ENCODE results near the gene LRRTM4. TPM values are rescaled to one million over a fixed set of nuclear protein-coding genes. Genes with fewer than 3 reads are reported as not detected.
"Not testable (repeated sequence)": the region's sequence is repeated elsewhere in the genome, so short reads cannot be mapped to it uniquely, and the experiment has no call there.

LRRTM4 gene
- total and polyA plus RNA-seq, 8 donors, result 0.38 to 3.3 (median 2.0) TPM

- ATAC-seq, result no peak
- H3K9me3 ChIP-seq, result peaks cover 0 to 7% of the 10 kb centered on the region in 2 donors
- TF ChIP-seq CTCF (IDR thresholded peaks at IDR 0.05), result no peak
These were observed 377.4 kb downstream of the LRRTM4 start for GRCh38 chr2:77144772-77145171.

GRCh38 chr2:77142141-77142540, 380.0 kb downstream of the LRRTM4 start:
- ATAC-seq, result no peak
- H3K36me3 ChIP-seq, result no peaks in the 10 kb centered on the region
- no peak for TF ChIP-seq CTCF (IDR thresholded peaks at IDR 0.05)
- H3K4me3 ChIP-seq, result no peak overlapping the region
- intact Hi-C loops (cut with DNase I), result no loop called here
- no peak overlapping the region for H3K27ac ChIP-seq
- no peaks in the 10 kb centered on the region for H3K27me3 ChIP-seq
- H3K4me1 ChIP-seq, result no peaks in the 10 kb centered on the region
- peaks cover 0 to 5% of the 10 kb centered on the region in 2 donors for H3K9me3 ChIP-seq
- no peak for DNase-seq

More at GRCh38 chr2:77144772-77145171, 377.4 kb downstream of the LRRTM4 start:
- H3K4me1 ChIP-seq, result no peaks in the 10 kb centered on the region
- no peaks in the 10 kb centered on the region for H3K27me3 ChIP-seq
- no peak overlapping the region for H3K4me3 ChIP-seq
- no peak overlapping the region for H3K27ac ChIP-seq
- DNase-seq, result no peak
- intact Hi-C loops (cut with DNase I), result no loop called here
- no peaks in the 10 kb centered on the region for H3K36me3 ChIP-seq

GRCh38 chr2:77128479-77128878, 393.7 kb downstream of the LRRTM4 start:
- H3K27me3 ChIP-seq; H3K9me3 ChIP-seq; intact Hi-C loops (cut with DNase I); ATAC-seq; H3K4me3 ChIP-seq; DNase-seq; H3K36me3 ChIP-seq; H3K4me1 ChIP-seq; H3K27ac ChIP-seq: not testable (repeated sequence)

DNA sequence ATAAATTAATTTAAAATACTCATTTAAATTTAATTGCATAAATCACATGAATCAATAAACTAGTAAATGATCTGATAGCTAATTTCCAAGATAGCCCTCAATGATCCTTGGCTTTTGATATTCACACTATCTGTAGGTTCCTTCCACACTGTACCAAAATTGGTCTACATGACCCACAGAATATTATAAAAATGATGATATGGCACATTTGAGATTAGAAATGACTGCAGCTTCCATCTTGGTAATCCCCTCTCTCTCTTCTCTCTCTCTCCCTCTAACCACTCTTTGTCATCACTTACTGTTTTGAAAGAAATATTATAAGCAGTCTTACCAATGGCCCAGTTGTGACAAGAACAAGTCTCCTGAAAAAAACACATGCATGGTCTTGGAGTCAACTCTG, 394.8 kb downstream of the LRRTM4 start:
- no peak for TF ChIP-seq CTCF (IDR thresholded peaks at IDR 0.05)
- Histone ChIP-seq H3K36me3 (no peaks in the 10 kb centered on the region), H3K27ac (no peak overlapping the region), H3K4me3 (no peak overlapping the region), H3K27me3 (no peaks in the 10 kb centered on the region), H3K9me3 (peaks cover 0 to 4% of the 10 kb centered on the region in 2 donors), H3K4me1 (no peaks in the 10 kb centered on the region)
- intact Hi-C loops (cut with DNase I), result no loop called here
- no peak for DNase-seq
- ATAC-seq, result no peak

GRCh38 chr2:77121518-77121917, 400.7 kb downstream of the LRRTM4 start:
- ATAC-seq, result no peak

More at GRCh38 chr2:77121518-77121917, 400.7 kb downstream of the LRRTM4 start:
- TF ChIP-seq CTCF (IDR thresholded peaks at IDR 0.05), result no peak
- Histone ChIP-seq H3K4me1 (no peaks in the 10 kb centered on the region), H3K27ac (no peak overlapping the region), H3K27me3 (no peaks in the 10 kb centered on the region), H3K9me3 (no peaks in the 10 kb centered on the region), H3K4me3 (no peak overlapping the region), H3K36me3 (no peaks in the 10 kb centered on the region)
- intact Hi-C loops (cut with DNase I), result no loop called here
- DNase-seq, result no peak

Measured in left lung (tissue), 10 donors.